GM19043 (cell line): ENCODE data around the gene FXYD4.

Source experiments
- ATAC-seq: cut with Tn5 transposase; IDR thresholded peaks from one replicate; pipeline ENCODE4 v1.9.1; 2021; ENCODE audit warnings: low read depth; ENCODE audit not compliant: unreplicated experiment

Gene FXYD4

DNA sequence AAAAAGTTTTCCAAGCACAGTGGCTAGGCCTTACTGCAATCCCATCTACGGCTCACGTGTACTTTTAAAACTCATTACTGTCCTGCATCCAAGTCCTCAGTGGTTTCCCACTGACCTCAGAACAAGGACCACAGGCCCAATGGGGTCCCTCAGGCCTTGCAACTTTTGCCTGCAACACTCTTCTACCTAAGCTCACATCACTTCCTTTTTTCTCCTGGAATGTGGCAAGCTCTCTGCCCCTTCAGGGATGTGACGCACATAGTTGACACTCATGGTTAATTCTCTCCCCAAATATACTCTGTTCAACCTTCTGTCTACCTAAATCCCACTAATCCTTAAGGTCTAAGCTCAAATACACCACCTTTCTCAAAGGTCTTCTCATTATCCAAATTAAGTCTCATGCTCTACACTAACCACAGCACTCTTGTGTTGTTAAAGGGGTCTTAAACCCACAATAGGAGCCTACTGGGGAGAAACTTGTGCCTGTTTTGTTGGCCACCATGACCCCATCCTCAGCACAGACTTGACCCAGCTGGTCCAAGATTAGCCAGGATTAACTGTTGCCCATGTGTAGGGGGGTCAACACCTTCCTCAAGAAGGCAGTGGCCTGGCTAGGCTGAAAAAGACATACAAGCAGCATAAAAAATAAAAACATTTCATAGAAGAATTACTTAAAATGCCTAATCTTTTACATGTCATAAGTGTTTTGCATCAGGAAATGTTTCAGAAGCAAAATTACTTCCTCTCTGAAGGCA is 22.3 kb downstream of the FXYD4 start:
- no peak for ATAC-seq

GRCh38 chr10:43394868-43395267 is 23.4 kb downstream of the FXYD4 start:
- no peak for ATAC-seq

DNA sequence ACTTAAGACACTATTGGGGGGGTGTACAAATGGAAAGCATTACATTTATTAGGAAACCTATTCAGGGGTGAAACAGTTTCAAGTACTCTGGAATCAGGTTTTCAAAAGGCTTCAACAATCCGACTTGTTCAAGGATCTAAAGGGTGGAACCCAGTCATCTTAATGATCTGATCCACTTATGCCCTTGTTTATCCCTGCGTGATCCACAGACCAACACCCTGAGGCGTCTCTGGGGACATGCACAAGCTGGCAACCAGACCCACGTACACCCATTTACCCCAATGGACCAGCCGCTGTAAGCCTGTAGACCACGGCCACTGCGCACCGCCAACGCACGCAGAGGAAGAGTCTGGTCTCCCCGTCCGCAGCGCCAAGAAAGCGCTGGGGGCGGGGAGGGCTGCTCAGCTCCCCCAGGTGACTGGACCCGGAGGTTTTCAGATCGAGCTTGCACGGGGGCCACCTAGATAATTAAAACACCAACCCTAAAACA is 24.2 kb downstream of the FXYD4 start:
- ATAC-seq: no peak

DNA sequence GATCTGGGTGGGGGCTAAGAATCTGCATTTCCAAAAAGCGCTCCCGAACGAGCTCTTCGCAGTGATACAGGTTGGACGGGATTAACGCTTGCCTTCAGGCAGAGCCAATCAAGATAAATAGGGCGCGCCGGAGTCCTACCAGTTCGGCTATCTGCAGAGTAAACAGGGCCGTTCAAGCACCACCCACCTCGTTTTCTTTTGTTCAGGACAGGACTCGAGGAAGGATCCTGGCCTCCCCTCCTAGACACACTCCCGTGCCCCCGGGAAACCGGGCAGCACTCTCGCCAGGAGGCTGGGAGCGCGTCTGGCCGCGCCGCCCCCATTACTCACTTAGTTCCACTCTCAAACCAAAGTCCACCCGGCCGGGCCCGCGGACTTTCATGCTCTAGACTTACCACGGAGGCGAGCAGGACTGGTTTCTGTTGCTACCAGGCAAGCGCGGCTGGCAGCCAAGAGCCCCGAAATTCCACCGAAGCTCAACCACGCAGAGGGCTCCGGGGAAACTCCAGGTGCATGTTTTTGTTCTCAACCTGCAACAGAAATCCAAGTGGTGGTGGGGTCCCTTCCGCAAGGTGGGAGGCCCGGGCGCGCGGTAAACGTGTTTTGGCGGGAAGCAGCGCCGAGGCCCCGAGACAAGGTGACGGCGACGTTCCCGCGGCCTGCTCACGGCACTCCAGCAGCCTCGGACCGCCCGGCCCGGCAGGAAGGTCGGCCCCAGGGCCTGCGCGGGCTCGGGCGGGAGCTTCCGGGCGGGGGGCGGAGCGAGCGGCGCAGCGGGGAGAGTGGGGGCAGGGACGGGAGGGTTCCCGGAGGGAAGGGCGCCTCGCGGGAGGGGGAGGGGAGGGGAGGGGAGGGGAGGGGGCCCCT is 24.9 kb downstream of the FXYD4 start:
- peak; percentile 32 for ATAC-seq

DNA sequence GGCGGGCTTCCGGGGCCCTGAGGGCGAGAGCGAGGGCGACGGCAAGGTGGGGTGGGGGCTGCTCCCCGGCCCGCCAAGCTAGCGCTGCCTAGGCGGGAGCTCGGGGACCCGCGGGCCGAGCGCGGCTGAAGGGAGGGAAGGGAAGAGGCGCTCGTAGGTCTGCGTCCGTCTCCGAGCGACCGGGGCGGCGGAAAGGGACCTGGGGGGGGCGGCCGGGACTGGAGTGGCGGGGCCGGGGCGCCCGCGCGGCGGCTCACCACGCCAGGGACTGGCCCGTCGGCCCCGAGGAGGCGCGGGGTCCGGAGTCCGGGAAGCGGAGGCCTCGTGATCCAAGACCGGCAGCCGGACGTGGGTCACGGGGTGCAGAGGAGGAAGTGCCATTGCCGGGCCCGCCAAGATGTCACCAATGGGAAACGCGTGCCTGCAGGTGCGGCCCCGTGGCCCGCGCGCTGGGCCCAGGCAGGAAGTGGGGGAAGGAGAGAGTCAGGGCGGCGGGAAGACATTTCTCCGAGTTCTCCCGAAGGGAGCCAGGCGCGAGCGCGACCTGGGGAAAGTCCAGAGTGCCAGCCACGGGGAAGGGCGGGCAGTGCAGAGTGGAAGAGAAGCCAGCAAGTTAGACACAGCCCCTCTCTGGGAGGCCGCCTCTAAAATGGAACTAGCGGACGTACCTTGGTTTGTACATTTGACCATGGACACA is 25.6 kb downstream of the FXYD4 start:
- ATAC-seq: peak; percentile 80

DNA sequence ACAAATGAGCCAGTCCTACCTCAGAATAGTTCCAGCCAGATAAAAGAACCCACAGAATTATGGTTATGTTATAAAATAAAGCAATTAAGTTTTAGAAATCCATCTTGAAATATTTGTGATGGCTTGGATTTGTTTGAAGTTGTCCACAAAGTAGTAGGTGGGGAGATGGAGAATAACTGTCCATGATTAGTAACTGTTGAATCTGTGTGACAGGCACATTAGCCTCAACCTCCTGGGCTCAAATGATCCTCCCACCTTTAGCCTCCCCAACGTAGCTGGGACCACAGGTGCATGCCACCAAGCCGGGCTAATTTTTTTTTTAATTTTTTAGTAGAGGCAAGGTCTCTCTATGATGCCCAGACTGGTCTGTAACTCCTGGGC is 27.5 kb downstream of the FXYD4 start:
- no peak for ATAC-seq

GRCh38 chr10:43399320-43400310 is 28.2 kb downstream of the FXYD4 start:
- ATAC-seq: no peak

DNA sequence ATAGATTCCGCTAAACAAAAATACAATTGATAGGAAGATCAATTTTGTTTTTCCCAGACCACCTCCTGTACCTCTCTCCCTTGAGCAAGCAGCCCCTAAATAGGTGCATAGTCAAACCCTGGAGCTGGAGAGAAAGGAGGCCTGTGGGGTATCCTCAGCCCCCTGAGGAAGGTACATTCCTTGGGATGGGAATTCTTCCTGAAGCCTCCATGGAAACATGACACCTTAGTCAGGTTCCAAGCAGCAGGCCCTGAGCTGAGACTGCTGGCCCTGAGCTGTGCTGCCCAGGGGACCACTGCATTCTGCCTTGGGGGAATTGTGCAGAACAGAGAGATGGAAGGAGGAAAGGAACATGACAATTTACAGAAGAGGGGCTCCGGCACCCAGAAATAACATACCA is 30.2 kb downstream of the FXYD4 start:
- no peak for ATAC-seq

- ATAC-seq: no peak
Observed at GRCh38 chr10:43402176-43402575, 30.7 kb downstream of the FXYD4 start.

DNA sequence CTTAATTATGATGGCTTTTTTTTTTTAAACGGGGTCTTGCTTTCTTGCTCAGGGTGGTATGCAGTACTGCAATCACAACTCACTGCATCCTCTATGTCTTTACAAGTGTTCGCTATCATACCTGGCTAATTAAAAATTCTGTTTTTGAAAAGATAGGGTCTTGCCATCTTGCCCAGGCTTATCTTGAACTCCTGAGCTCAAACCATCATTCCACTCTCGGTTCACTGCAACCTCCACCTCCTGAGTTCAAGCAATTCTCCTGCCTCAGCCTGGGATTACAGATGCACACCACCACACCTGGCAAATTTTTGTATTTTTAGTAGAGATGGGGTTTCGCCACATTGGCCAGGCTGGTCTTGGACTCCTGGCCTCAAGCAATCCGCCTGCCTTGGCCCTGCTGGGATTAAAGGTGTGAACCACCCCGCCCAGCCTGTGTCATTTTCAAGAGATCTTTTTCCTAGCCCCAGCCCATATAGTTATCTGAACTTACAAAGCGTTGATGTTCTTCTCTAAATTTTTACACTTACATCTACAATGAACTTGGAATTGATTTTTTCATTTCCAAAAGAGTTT is 31.5 kb downstream of the FXYD4 start:
- ATAC-seq: no peak

GRCh38 chr10:43403911-43404703 is 32.7 kb downstream of the FXYD4 start:
- ATAC-seq: no peak

DNA sequence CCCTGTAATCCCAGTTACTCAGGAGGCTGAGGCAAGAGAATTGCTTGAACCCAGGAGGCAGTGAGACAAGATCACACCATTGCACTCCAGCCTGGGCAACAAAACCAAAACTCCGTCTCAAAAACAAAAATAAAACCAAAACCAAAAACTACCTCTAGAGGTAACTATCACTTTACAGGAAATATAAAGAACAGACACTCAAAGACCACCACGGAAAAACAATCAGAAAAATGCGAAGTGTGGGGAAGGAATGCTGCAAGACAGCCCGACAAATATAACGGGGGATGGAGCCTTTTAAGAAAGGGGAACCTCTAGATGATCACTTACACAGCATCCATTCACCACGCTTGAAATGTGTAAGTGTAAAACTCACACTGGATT is 33.3 kb downstream of the FXYD4 start:
- no peak for ATAC-seq

DNA sequence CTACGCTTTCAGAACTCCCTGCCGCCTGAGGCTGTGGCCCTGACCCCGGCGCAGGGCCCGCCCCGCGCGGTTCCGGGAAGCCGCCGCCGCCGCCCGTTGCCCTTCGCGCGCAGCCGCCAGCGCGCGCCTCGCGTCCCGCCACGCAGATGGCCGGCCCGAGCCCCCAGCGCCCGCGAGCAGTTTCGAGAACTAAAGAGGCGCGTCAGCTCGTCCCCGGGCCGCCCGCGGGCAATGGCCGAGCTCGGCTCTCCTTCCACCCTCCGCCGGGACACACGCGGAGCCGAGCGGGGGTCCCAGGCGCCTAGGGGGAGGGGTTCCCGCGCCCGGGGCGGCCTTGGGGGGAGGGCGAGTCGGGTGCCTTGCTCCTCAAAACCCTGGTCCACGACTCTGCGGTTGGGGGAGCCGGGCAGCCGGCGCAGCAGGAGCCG is 35.7 kb downstream of the FXYD4 start:
- peak; percentile 17 for ATAC-seq

DNA sequence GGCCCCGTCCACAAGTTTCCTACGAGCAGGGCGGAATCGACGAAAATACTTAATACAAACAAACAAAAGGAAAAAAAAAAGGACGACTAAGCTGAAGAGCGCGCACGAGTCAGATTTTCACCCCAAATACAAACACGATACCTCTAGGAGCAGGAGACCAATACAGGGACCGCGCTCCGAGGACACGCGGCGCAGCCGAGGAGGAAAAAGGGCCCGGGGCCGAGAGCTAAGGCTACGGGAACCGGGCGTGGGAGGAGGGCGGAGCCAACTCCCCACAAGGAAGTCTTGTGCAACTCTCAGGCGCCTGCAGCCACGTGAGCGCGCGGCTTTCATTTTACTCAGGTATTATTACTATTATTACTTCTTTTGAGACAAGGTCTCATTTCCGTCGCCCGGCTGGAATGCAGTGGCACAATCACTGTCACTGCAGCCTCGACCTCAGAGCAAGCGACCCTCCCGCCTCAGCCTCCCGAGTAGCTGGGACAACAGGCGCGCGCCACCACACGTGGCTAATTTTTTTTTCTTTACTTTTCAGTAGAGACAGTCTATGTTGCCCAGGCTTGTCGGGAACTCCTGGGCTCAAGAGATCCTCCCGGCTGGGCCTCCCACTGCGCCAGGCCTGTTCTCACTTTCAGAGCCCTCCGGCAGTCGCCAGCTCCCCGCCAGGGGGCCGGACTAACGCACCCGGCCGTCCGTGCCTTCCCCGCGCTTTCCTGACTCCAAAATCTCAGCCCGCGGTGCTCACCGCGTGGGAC is 36.3 kb downstream of the FXYD4 start:
- peak; percentile 42 for ATAC-seq

- no peak for ATAC-seq
Observed at GRCh38 chr10:43408331-43408709, 36.9 kb downstream of the FXYD4 start.

GRCh38 chr10:43408710-43409384 is 37.4 kb downstream of the FXYD4 start, which contains the start of gene HNRNPF:
Gene HNRNPF (minus strand): TSS chr10:43409186. CDS start chr10:43387884, 21,302 bp downstream.
- ATAC-seq: peak; percentile 60

DNA sequence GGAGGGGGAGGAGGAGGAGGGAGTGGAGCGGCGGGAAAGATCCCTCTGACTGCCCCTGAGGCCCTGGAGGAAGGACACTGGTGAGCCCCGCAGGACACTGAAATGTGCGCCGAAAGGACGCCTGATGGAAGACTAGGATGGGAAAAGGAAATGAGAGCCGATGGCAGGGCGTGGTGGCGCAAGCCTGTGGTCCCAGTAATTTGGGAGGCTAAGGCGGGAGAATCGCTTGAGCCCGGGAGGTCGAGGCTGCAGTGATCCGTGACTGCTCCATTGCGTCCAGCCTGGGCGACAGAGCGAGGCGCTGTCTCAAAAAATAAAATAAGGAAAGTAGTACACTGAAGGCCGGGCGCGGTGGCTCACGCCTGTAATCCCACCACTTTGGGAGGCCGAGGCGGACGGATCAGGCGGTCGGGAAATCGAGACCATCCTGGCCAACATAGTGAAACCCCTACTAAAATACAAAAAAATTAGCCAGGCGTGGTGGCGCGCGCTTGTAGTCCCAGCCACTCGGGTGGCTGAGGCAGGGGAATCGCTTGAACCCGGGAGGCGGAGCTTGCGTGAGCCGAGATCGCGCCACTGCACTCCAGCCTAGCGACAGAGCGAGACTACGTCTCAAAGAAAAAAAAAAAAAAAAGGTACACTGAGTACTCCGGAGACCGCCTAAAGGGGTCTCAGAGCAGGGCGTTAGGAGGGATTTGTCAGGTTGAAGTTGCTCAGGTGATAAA is 38.1 kb downstream of the FXYD4 start:
- ATAC-seq: no peak
